UCSD-AML1 (cell line): ENCODE results near the gene CCBE1.

ENCODE experiments used
- DNase-seq: peaks from one replicate; lab custom pipeline; 2025; ENCODE audit not compliant: unreplicated experiment; lab: John Stamatoyannopoulos, UW

Gene CCBE1

GRCh38 chr18:59466980-59467379 is 230.2 kb downstream of the CCBE1 start:
- DNase-seq: no peak

- DNase-seq: no peak
Observed at GRCh38 chr18:59464486-59464885, 232.7 kb downstream of the CCBE1 start.

GRCh38 chr18:59461171-59461570 is 236.1 kb downstream of the CCBE1 start:
- DNase-seq: no peak

GRCh38 chr18:59460072-59460420 is 237.2 kb downstream of the CCBE1 start:
- DNase-seq: no peak

- no peak for DNase-seq
Observed at GRCh38 chr18:59459369-59460071, 237.7 kb downstream of the CCBE1 start.

- no peak for DNase-seq
Observed at GRCh38 chr18:59458575-59458974, 238.6 kb downstream of the CCBE1 start.

GRCh38 chr18:59456657-59457056 is 240.6 kb downstream of the CCBE1 start:
- no peak for DNase-seq

GRCh38 chr18:59455728-59456276 is 241.4 kb downstream of the CCBE1 start:
- no peak for DNase-seq

GRCh38 chr18:59454909-59455727 is 242.1 kb downstream of the CCBE1 start:
- DNase-seq: no peak

GRCh38 chr18:59453468-59453961 is 243.7 kb downstream of the CCBE1 start:
- DNase-seq: no peak

- DNase-seq: no peak
Observed at GRCh38 chr18:59451963-59452362, 245.3 kb downstream of the CCBE1 start.

GRCh38 chr18:59451073-59451472 is 246.2 kb downstream of the CCBE1 start:
- DNase-seq: no peak

- DNase-seq: no peak
Observed at GRCh38 chr18:59448546-59448945, 248.7 kb downstream of the CCBE1 start.

- DNase-seq: no peak
Observed at GRCh38 chr18:59446012-59446411, 251.2 kb downstream of the CCBE1 start.

GRCh38 chr18:59437851-59438569 is 259.2 kb downstream of the CCBE1 start:
- no peak for DNase-seq

GRCh38 chr18:59432803-59433597 is 264.2 kb downstream of the CCBE1 start:
- no peak for DNase-seq

GRCh38 chr18:59431131-59431530 is 266.1 kb downstream of the CCBE1 start:
- no peak for DNase-seq

- no peak for DNase-seq
Observed at GRCh38 chr18:59429608-59430007, 267.6 kb downstream of the CCBE1 start.

GRCh38 chr18:59428018-59428417 is 269.2 kb downstream of the CCBE1 start:
- DNase-seq: no peak

- no peak for DNase-seq
Observed at GRCh38 chr18:59426855-59427254, 270.4 kb downstream of the CCBE1 start.

- DNase-seq: no peak
Observed at GRCh38 chr18:59423259-59423658, 274.0 kb downstream of the CCBE1 start.
